ENCODE measurements around the gene KLHDC7A. TPM values are rescaled to one million over a fixed set of nuclear protein-coding genes. Genes with fewer than 3 reads are reported as not detected.

The KLHDC7A gene
- polyA plus RNA-seq, 1 experiment, result not detected

- Histone ChIP-seq H3K4me3 (ENCODE audit: low read depth, low read length) (no peak overlapping the region), H3K9me3 (ENCODE audit: control insufficient read depth, insufficient read depth, low read length) (peaks cover 2% of the 10 kb centered on the region; the same call in 1 of the 2 replicates), H3K27ac (ENCODE audit: low read depth, low read length) (no peak overlapping the region), H3K27me3 (ENCODE audit: control insufficient read depth, insufficient read depth, low read length) (no peaks in the 10 kb centered on the region)
- DNase-seq (ENCODE audit: low read depth, low spot score), result no peak
- CTCF ChIA-PET, result no interaction called here
- POLR2A ChIA-PET, result no interaction called here
- TF ChIP-seq CTCF (IDR thresholded peaks at IDR 0.05; ENCODE audit: low read depth, low read length), result no peak
These were observed 23.9 kb downstream of the KLHDC7A start for GRCh38 chr1:18504609-18505008.

GRCh38 chr1:18505666-18506065, 24.9 kb downstream of the KLHDC7A start:
- ChIA-PET CTCF (no interaction called here), POLR2A (no interaction called here)
- no peak for DNase-seq (ENCODE audit: low read depth, low spot score)
- Histone ChIP-seq H3K27ac (ENCODE audit: low read depth, low read length) (no peak overlapping the region), H3K9me3 (ENCODE audit: control insufficient read depth, insufficient read depth, low read length) (peaks cover 3% of the 10 kb centered on the region; the same call in 1 of the 2 replicates), H3K4me3 (ENCODE audit: low read depth, low read length) (no peak overlapping the region), H3K27me3 (ENCODE audit: control insufficient read depth, insufficient read depth, low read length) (no peaks in the 10 kb centered on the region)
- TF ChIP-seq CTCF (IDR thresholded peaks at IDR 0.05; ENCODE audit: low read depth, low read length), result no peak

- H3K9me3 ChIP-seq (ENCODE audit: control insufficient read depth, insufficient read depth, low read length), result peaks cover 5% of the 10 kb centered on the region
- CTCF ChIA-PET, result no interaction called here
- H3K27ac ChIP-seq (ENCODE audit: low read depth, low read length), result no peak overlapping the region
- no peak overlapping the region for H3K4me3 ChIP-seq (ENCODE audit: low read depth, low read length)
- no peak for DNase-seq (ENCODE audit: low read depth, low spot score)
- POLR2A ChIA-PET, result no interaction called here
- H3K27me3 ChIP-seq (ENCODE audit: control insufficient read depth, insufficient read depth, low read length), result no peaks in the 10 kb centered on the region
- no peak for TF ChIP-seq CTCF (IDR thresholded peaks at IDR 0.05; ENCODE audit: low read depth, low read length)
These were observed 27.4 kb downstream of the KLHDC7A start for GRCh38 chr1:18508084-18508483.

GRCh38 chr1:18511149-18511873, 30.6 kb downstream of the KLHDC7A start:
- ChIA-PET POLR2A (no interaction called here), CTCF (no interaction called here)
- H3K27ac ChIP-seq (ENCODE audit: low read depth, low read length), result no peak overlapping the region
- no peaks in the 10 kb centered on the region for H3K27me3 ChIP-seq (ENCODE audit: control insufficient read depth, insufficient read depth, low read length)
- TF ChIP-seq CTCF (IDR thresholded peaks at IDR 0.05; ENCODE audit: low read depth, low read length), result no peak
- no peak overlapping the region for H3K4me3 ChIP-seq (ENCODE audit: low read depth, low read length)
- H3K9me3 ChIP-seq (ENCODE audit: control insufficient read depth, insufficient read depth, low read length), result peaks cover 5% of the 10 kb centered on the region
- no peak for DNase-seq (ENCODE audit: low read depth, low spot score)

GRCh38 chr1:18511874-18512150, 31.1 kb downstream of the KLHDC7A start:
- ChIA-PET CTCF (no interaction called here), POLR2A (no interaction called here)
- TF ChIP-seq CTCF (IDR thresholded peaks at IDR 0.05; ENCODE audit: low read depth, low read length), result no peak
- Histone ChIP-seq H3K27me3 (ENCODE audit: control insufficient read depth, insufficient read depth, low read length) (no peaks in the 10 kb centered on the region), H3K27ac (ENCODE audit: low read depth, low read length) (no peak overlapping the region), H3K9me3 (ENCODE audit: control insufficient read depth, insufficient read depth, low read length) (peaks cover 5% of the 10 kb centered on the region), H3K4me3 (ENCODE audit: low read depth, low read length) (no peak overlapping the region)
- DNase-seq (ENCODE audit: low read depth, low spot score), result no peak
